Effector memory CD4-positive, alpha-beta T cell (primary cell): ENCODE measurements around the gene LGALS9.

Experiments used
- DNase-seq, 3 donors: peaks; one replicate each; pipeline ENCODE4 v3.0.0-alpha.2; 2020
- H3K27ac ChIP-seq: 2 replicates; pipeline ENCODE4 v1.7.0; 2013; ENCODE audit warnings: mild to moderate bottlenecking, low read length, moderate library complexity; ENCODE audit not compliant: insufficient read depth, poor library complexity, severe bottlenecking
- H3K27me3 ChIP-seq: replicated peaks from 2 replicates; pipeline ENCODE4 v1.7.0; 2013; ENCODE audit warnings: mild to moderate bottlenecking, low read length; ENCODE audit not compliant: insufficient read depth, control insufficient read depth, poor library complexity, severe bottlenecking
- H3K36me3 ChIP-seq: 2 replicates; pipeline ENCODE4 v1.7.0; 2013; ENCODE audit warnings: mild to moderate bottlenecking, low read length, moderate library complexity; ENCODE audit not compliant: control insufficient read depth, insufficient read depth
- H3K4me1 ChIP-seq: 2 replicates; pipeline ENCODE4 v1.7.0; 2013; ENCODE audit warnings: low read length, mild to moderate bottlenecking; ENCODE audit not compliant: control insufficient read depth, insufficient read depth, poor library complexity, severe bottlenecking
- H3K4me3 ChIP-seq: 2 replicates; pipeline ENCODE4 v1.7.0; 2013; ENCODE audit warnings: low read length, low read depth, mild to moderate bottlenecking; ENCODE audit not compliant: insufficient read depth, poor library complexity, severe bottlenecking
- H3K9me3 ChIP-seq: 2 replicates; pipeline ENCODE4 v1.7.0; 2013; ENCODE audit warnings: mild to moderate bottlenecking, low read length, moderate library complexity; ENCODE audit not compliant: control insufficient read depth

LGALS9 gene

GRCh38 chr17:27602721-27603420 is 28.1 kb upstream of the LGALS9 start:
- Histone ChIP-seq H3K36me3 (peaks cover 6% of the 10 kb centered on the region), H3K27ac (no peak overlapping the region), H3K4me1 (no peaks in the 10 kb centered on the region), H3K9me3 (no peaks in the 10 kb centered on the region), H3K27me3 (no peaks in the 10 kb centered on the region), H3K4me3 (no peak overlapping the region)
- DNase-seq: peak; percentile 43 to 60 (median 43)

GRCh38 chr17:27603421-27603770 is 27.6 kb upstream of the LGALS9 start:
- no peak overlapping the region for H3K4me3 ChIP-seq
- H3K36me3 ChIP-seq: peaks cover 6% of the 10 kb centered on the region
- no peaks in the 10 kb centered on the region for H3K27me3 ChIP-seq
- no peaks in the 10 kb centered on the region for H3K9me3 ChIP-seq
- H3K27ac ChIP-seq: no peak overlapping the region
- no peak for DNase-seq
- H3K4me1 ChIP-seq: no peaks in the 10 kb centered on the region

DNA sequence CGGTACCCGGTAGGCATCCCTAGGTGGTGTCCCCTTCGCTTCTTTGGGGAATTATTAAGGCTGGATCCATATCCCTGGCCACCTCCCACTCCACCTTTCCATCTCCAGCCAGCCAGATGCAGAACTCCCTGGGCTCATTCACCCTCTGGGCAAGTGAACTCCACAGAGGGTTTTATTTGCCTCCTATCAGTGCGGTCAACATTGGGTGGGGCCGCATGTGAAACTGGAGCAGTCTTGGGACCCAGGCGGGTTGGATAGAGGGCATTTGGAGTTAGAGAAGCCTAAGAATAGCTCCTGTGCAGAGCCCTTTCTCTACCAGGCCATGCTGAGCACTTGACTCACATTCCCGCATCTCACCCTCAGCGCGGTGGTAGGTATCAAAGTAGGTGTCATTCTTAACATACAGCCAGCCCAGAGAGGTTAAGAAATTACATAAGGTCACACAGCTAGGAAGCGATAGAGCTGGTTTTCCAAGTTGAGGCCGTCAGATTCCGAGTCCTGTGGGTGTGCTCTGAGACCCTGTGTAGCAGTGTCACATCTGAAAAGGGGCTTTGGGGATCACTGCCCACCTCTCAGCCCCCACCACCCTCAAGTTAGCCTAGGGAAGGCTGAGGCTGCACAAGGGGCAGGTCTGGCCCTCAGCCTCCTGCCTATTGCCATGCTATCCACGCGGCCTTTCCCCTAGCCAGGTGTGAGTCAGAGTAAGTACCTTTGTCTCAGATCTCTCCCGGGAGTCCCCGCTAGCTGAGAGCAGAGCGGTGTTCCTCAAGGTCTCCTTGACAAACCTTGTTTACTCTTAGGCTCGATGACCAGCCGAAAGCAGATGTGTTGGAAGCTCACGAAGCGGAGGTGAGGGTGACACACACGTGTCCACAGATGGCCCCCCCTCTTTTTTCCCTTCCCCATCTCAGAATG is 26.9 kb upstream of the LGALS9 start:
- H3K4me1 ChIP-seq: no peaks in the 10 kb centered on the region
- peaks cover 6% of the 10 kb centered on the region for H3K36me3 ChIP-seq
- no peak for DNase-seq
- no peaks in the 10 kb centered on the region for H3K27me3 ChIP-seq
- H3K9me3 ChIP-seq: no peaks in the 10 kb centered on the region
- no peak overlapping the region for H3K27ac ChIP-seq
- H3K4me3 ChIP-seq: no peak overlapping the region

DNA sequence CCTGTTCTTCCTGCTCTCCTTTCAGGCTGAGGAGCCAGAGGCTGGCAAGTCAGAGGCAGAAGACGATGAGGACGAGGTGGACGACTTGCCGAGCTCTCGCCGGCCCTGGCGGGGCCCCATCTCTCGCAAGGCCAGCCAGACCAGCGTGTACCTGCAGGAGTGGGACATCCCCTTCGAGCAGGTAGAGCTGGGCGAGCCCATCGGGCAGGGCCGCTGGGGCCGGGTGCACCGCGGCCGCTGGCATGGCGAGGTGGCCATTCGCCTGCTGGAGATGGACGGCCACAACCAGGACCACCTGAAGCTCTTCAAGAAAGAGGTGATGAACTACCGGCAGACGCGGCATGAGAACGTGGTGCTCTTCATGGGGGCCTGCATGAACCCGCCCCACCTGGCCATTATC is 25.6 kb upstream of the LGALS9 start:
- no peak for DNase-seq
- no peaks in the 10 kb centered on the region for H3K4me1 ChIP-seq
- H3K27me3 ChIP-seq: no peaks in the 10 kb centered on the region
- H3K9me3 ChIP-seq: no peaks in the 10 kb centered on the region
- H3K4me3 ChIP-seq: no peak overlapping the region
- peaks cover 6% of the 10 kb centered on the region for H3K36me3 ChIP-seq
- no peak overlapping the region for H3K27ac ChIP-seq

- no peaks in the 10 kb centered on the region for H3K9me3 ChIP-seq
- no peak overlapping the region for H3K4me3 ChIP-seq
- DNase-seq: no peak
- peaks cover 6% of the 10 kb centered on the region for H3K36me3 ChIP-seq
- H3K4me1 ChIP-seq: no peaks in the 10 kb centered on the region
- H3K27ac ChIP-seq: no peak overlapping the region
- no peaks in the 10 kb centered on the region for H3K27me3 ChIP-seq
Observed at GRCh38 chr17:27607521-27608091, 23.4 kb upstream of the LGALS9 start.

- Histone ChIP-seq H3K9me3 (no peaks in the 10 kb centered on the region), H3K27me3 (no peaks in the 10 kb centered on the region), H3K36me3 (peaks cover 6% of the 10 kb centered on the region), H3K4me1 (no peaks in the 10 kb centered on the region), H3K4me3 (no peak overlapping the region), H3K27ac (no peak overlapping the region)
- DNase-seq: no peak
Observed at GRCh38 chr17:27608328-27609230, 22.4 kb upstream of the LGALS9 start.

- Histone ChIP-seq H3K9me3 (no peaks in the 10 kb centered on the region), H3K4me3 (no peak overlapping the region), H3K27me3 (no peaks in the 10 kb centered on the region), H3K36me3 (peaks cover 6% of the 10 kb centered on the region), H3K27ac (no peak overlapping the region), H3K4me1 (no peaks in the 10 kb centered on the region)
- no peak for DNase-seq
Observed at GRCh38 chr17:27609611-27610303, 21.2 kb upstream of the LGALS9 start.

GRCh38 chr17:27610304-27610677 is 20.7 kb upstream of the LGALS9 start:
- Histone ChIP-seq H3K9me3 (no peaks in the 10 kb centered on the region), H3K4me1 (no peaks in the 10 kb centered on the region), H3K27ac (no peak overlapping the region), H3K4me3 (no peak overlapping the region), H3K36me3 (peaks cover 6% of the 10 kb centered on the region), H3K27me3 (no peaks in the 10 kb centered on the region)
- DNase-seq: no peak

- no peaks in the 10 kb centered on the region for H3K27me3 ChIP-seq
- H3K4me1 ChIP-seq: peaks cover 6% of the 10 kb centered on the region
- H3K4me3 ChIP-seq: no peak overlapping the region
- DNase-seq: no peak
- H3K9me3 ChIP-seq: no peaks in the 10 kb centered on the region
- H3K36me3 ChIP-seq: no peaks in the 10 kb centered on the region
- H3K27ac ChIP-seq: no peak overlapping the region
Observed at GRCh38 chr17:27612160-27612770, 18.7 kb upstream of the LGALS9 start.
